Memory B cell (primary cell): ENCODE data around the gene GRM8.

Source experiments
- ATAC-seq: fragments of 150-1000 bp; cut with Tn5 transposase; 2 replicates; pipeline ENCODE4 v1.10.0; 2021; ENCODE audit warnings: low read depth, mild to moderate bottlenecking, moderate library complexity
- DNase-seq, 2 donors: peaks; one replicate each; pipeline ENCODE4 v3.0.0; 2022; ENCODE audit warnings: low spot score in 2 of 2
- H3K27ac Mint-ChIP-seq: one replicate; pipeline ENCODE4 v1.8.0; 2022; ENCODE audit warnings: mild to moderate bottlenecking, moderate library complexity, mixed read lengths
- H3K27me3 Mint-ChIP-seq: one replicate; pipeline ENCODE4 v1.8.0; 2022; ENCODE audit warnings: mixed read lengths
- H3K36me3 Mint-ChIP-seq: one replicate; pipeline ENCODE4 v1.8.0; 2022; ENCODE audit warnings: mild to moderate bottlenecking, mixed read lengths
- H3K4me1 Mint-ChIP-seq: one replicate; pipeline ENCODE4 v1.8.0; 2022; ENCODE audit warnings: mixed read lengths
- H3K4me3 Mint-ChIP-seq: one replicate; pipeline ENCODE4 v1.8.0; 2022; ENCODE audit warnings: mild to moderate bottlenecking, moderate library complexity, mixed read lengths
- H3K9me3 Mint-ChIP-seq: one replicate; pipeline ENCODE4 v1.8.0; 2022; ENCODE audit warnings: mixed read lengths

The GRM8 gene

DNA sequence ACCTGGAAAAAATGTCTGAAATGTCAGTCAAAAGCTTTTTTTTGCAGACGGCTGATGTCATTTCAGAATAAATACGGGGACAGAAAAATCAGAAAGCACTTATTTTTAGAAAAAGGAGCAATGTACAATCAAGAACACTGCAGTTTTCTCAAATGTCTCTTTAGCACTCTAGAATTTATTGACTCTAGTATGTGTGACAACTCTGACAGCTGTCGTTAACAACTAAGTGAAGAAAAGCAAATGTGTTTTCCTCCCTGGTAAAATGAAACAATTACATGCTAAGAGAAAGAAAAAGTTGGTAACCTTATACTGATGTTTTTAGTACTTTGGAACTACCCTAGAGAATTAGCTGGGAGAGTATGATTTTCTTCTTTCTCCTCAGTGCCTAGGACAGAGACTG, 497.4 kb downstream of the GRM8 start:
- Mint-ChIP-seq H3K27ac (no peak overlapping the region), H3K36me3 (no peaks in the 10 kb centered on the region), H3K27me3 (peaks cover 2% of the 10 kb centered on the region), H3K4me3 (no peak overlapping the region), H3K9me3 (no peaks in the 10 kb centered on the region), H3K4me1 (no peaks in the 10 kb centered on the region)
- DNase-seq (no peak), ATAC-seq (no peak)

- H3K9me3 Mint-ChIP-seq = no peaks in the 10 kb centered on the region
- H3K36me3 Mint-ChIP-seq = no peaks in the 10 kb centered on the region
- ATAC-seq (no peak), DNase-seq (no peak)
- H3K27me3 Mint-ChIP-seq = peaks cover 2% of the 10 kb centered on the region
- H3K27ac Mint-ChIP-seq = no peak overlapping the region
- no peaks in the 10 kb centered on the region for H3K4me1 Mint-ChIP-seq
- no peak overlapping the region for H3K4me3 Mint-ChIP-seq
These were observed 502.4 kb downstream of the GRM8 start for GRCh38 chr7:126750207-126750911.

DNA sequence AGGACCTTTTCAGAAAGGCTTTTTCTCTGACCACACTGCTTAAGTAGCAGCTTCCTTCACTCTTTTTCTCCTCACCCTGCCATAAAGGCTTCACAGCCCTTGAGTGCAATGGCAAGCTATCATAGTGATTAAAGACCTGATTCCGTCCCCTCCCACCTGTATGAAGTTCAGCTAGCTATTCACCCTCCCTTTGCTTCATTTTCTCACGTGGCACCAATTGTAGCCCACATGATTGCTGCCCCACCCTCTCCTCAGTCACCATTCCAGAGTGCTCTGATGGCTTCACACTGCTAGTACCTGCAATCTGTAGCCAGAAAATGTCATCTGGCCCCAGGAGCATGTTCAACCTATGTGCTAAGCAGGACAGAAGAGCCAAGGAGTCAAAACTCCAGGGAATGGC, 523.8 kb downstream of the GRM8 start:
- DNase-seq (no peak), ATAC-seq (no peak)
- Mint-ChIP-seq H3K36me3 (no peaks in the 10 kb centered on the region), H3K27me3 (no peaks in the 10 kb centered on the region), H3K9me3 (peaks cover 2% of the 10 kb centered on the region), H3K4me1 (no peaks in the 10 kb centered on the region), H3K4me3 (no peak overlapping the region), H3K27ac (no peak overlapping the region)

DNA sequence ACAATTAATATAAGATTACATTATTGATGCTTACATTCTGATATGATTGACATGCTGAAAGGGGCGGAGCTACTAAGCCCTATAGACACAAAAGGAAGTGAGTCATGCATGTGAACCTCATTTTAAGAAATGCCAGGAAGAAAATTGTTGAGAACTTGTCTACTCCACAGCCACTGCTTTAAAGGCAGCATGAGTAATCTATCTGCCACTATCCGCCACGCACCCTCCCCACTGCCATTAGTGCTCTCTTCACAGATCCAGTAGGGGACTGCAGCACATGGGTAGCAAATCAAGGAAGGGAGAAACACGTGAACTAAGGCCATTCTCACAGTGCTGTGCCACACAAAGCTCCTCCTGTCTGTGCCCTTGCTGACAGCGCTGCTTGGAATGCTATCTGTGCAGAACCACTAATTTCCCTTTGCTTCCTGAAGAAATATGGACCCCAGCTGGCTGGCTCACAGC, 524.8 kb downstream of the GRM8 start:
- H3K4me3 Mint-ChIP-seq = no peak overlapping the region
- H3K27ac Mint-ChIP-seq = no peak overlapping the region
- H3K27me3 Mint-ChIP-seq = no peaks in the 10 kb centered on the region
- no peaks in the 10 kb centered on the region for H3K36me3 Mint-ChIP-seq
- ATAC-seq (no peak), DNase-seq (no peak)
- peaks cover 2% of the 10 kb centered on the region for H3K9me3 Mint-ChIP-seq
- H3K4me1 Mint-ChIP-seq = no peaks in the 10 kb centered on the region

- Mint-ChIP-seq H3K36me3 (no peaks in the 10 kb centered on the region), H3K27ac (no peak overlapping the region), H3K27me3 (peaks cover 2% of the 10 kb centered on the region), H3K4me1 (no peaks in the 10 kb centered on the region), H3K9me3 (peaks cover 2% of the 10 kb centered on the region), H3K4me3 (no peak overlapping the region)
- DNase-seq = no peak
- no peak for ATAC-seq
These were observed 528.7 kb downstream of the GRM8 start for GRCh38 chr7:126723966-126724544.

DNA sequence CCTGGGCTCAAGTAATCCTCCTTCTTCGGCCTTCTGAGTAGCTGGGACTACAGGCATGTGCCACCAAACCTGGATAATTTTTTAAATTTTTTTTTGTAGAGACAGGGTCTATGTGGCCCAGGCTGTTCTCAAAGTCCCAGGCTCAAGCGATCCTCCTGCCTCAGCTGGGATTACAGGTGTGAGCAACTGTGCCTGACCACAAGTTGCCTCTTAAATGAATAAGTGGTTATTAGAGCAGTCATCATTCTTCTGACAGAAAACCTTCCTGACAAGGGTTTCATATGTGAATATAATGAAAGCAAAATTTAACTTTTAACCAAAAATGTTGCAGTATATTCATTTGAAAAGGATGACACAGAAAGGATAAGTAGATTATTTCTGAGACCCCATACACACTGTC, 532.5 kb downstream of the GRM8 start:
- H3K4me3 Mint-ChIP-seq = no peak overlapping the region
- DNase-seq = no peak
- ATAC-seq = no peak
- H3K9me3 Mint-ChIP-seq = peaks cover 1% of the 10 kb centered on the region
- no peak overlapping the region for H3K27ac Mint-ChIP-seq
- H3K4me1 Mint-ChIP-seq = no peaks in the 10 kb centered on the region
- peaks cover 3% of the 10 kb centered on the region for H3K27me3 Mint-ChIP-seq
- H3K36me3 Mint-ChIP-seq = no peaks in the 10 kb centered on the region

DNA sequence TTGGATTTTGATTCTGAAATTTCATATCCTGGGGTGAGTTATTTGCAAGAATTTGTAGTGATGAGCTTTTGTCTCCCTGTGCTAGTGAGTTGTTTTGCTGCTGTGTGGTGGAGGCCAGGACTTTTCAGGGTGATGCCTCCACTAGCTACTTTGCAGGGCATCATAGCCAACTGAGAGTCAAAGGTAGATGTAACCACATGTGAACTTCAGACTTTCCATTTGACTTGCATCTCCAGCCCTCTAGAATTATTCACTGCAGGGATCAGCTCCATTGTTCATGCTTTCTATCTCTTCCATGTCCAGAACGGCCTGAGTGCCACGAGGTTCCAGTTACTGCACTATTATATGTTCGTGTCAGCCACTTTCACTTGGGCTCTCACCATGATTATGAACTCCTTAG, 534.3 kb downstream of the GRM8 start:
- Mint-ChIP-seq H3K9me3 (peaks cover 1% of the 10 kb centered on the region), H3K36me3 (no peaks in the 10 kb centered on the region), H3K4me3 (no peak overlapping the region), H3K4me1 (no peaks in the 10 kb centered on the region), H3K27me3 (peaks cover 3% of the 10 kb centered on the region), H3K27ac (no peak overlapping the region)
- DNase-seq (no peak), ATAC-seq (no peak)

DNA sequence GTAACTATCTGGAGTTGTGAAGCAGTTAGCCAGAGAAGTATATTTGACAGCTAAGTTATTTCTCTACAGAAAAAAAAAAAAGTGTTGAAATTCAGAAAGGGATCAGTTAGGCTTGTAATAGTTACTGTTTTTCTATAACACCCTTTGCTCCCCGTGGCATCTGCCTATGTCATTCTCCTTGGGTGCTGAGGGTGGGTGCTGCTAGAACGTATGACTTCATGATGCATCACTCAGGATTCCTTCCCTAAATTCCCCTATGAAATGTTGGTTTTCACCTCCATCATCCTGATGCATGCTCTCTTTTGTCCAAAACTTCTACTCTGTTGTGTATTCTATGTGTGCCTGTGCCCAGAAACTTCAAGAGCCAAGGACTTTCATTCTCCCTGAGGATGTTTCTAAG, 536.4 kb downstream of the GRM8 start:
- ATAC-seq (no peak), DNase-seq (no peak)
- Mint-ChIP-seq H3K4me1 (no peaks in the 10 kb centered on the region), H3K27me3 (peaks cover 2% of the 10 kb centered on the region), H3K4me3 (no peak overlapping the region), H3K36me3 (no peaks in the 10 kb centered on the region), H3K27ac (no peak overlapping the region), H3K9me3 (peaks cover 7% of the 10 kb centered on the region)

DNA sequence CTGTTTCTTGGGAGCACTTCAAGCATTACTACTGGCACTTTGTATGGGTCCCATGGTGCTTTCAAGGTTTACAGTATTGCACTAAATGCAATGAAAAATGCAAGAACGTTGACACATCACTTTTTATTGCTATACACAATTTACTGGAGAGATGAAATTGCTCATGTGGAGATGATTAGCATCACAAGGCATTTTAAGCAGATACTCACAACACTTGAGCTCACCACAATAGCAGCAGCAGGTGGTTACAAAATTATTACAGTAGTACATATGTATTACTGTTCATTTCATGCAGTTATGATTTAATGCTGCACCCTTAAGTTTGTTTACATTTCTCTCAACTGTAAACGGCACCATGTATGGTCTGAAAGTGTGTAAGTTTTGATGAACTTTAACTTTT, 537.7 kb downstream of the GRM8 start:
- peaks cover 2% of the 10 kb centered on the region for H3K27me3 Mint-ChIP-seq
- no peak overlapping the region for H3K27ac Mint-ChIP-seq
- ATAC-seq (no peak), DNase-seq (no peak)
- H3K9me3 Mint-ChIP-seq = peaks cover 7% of the 10 kb centered on the region
- no peaks in the 10 kb centered on the region for H3K4me1 Mint-ChIP-seq
- no peak overlapping the region for H3K4me3 Mint-ChIP-seq
- H3K36me3 Mint-ChIP-seq = no peaks in the 10 kb centered on the region

- DNase-seq (no peak), ATAC-seq (no peak)
- peaks cover 4% of the 10 kb centered on the region for H3K4me1 Mint-ChIP-seq
These were observed 550.3 kb downstream of the GRM8 start for GRCh38 chr7:126702242-126703016.

DNA sequence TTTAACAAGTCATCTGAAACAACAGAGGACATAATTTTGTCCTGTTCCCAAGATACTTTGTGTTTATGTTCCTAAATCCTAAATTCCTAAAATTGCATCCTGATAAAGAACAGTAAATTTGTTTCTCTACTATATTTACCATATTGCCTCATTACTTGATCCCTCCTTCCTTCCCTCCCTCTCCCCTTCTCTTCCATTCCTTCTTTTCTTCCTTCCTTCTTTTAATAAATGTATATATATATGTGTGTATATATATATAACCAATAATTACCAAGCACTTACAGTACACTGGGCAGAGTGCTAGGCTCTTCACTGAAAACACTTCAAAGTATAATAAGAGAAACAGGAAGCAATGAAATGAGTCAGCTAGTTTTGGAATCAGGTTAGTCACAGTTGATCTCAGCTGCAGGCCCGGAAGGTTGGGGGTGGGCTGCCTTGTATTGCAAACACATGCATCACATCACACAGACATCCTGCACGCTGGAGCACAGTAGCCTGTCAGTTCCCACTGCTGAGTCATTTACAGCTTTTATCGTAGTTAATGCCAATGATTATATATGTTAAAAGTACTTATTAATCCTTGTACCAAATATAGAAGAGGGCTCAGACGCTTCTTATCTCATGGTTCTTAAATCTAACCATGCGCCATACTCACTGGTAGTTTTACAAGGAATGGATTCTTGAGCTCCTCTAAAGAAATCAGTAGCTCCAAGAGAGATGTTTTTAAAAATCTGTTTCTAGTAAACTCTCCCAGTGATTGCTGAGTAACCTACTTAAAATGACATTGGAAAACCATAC, 551.7 kb downstream of the GRM8 start:
- Mint-ChIP-seq H3K4me1 (peaks cover 10% of the 10 kb centered on the region), H3K36me3 (no peaks in the 10 kb centered on the region), H3K9me3 (peaks cover 4% of the 10 kb centered on the region), H3K4me3 (no peak overlapping the region), H3K27me3 (no peaks in the 10 kb centered on the region), H3K27ac (no peak overlapping the region)
- DNase-seq = peak in 1 of 2 donors; percentile 11
- peak; percentile 85 for ATAC-seq

More at GRCh38 chr7:126702242-126703016, 550.3 kb downstream of the GRM8 start:
- Mint-ChIP-seq H3K9me3 (peaks cover 4% of the 10 kb centered on the region), H3K36me3 (no peaks in the 10 kb centered on the region), H3K27ac (no peak overlapping the region), H3K27me3 (no peaks in the 10 kb centered on the region), H3K4me3 (no peak overlapping the region)

- Mint-ChIP-seq H3K9me3 (peaks cover 1% of the 10 kb centered on the region), H3K4me3 (no peak overlapping the region), H3K27me3 (no peaks in the 10 kb centered on the region), H3K36me3 (no peaks in the 10 kb centered on the region), H3K4me1 (peaks cover 10% of the 10 kb centered on the region), H3K27ac (no peak overlapping the region)
- no peak for DNase-seq
- ATAC-seq = no peak
These were observed 553.0 kb downstream of the GRM8 start for GRCh38 chr7:126699707-126700106.

- peaks cover 10% of the 10 kb centered on the region for H3K4me1 Mint-ChIP-seq
- H3K27me3 Mint-ChIP-seq = no peaks in the 10 kb centered on the region
- no peak overlapping the region for H3K27ac Mint-ChIP-seq
- H3K4me3 Mint-ChIP-seq = no peak overlapping the region
- no peaks in the 10 kb centered on the region for H3K9me3 Mint-ChIP-seq
- ATAC-seq (no peak), DNase-seq (no peak)
- H3K36me3 Mint-ChIP-seq = no peaks in the 10 kb centered on the region
These were observed 553.8 kb downstream of the GRM8 start for GRCh38 chr7:126698909-126699308.

- ATAC-seq (no peak), DNase-seq (no peak)
- Mint-ChIP-seq H3K27ac (no peak overlapping the region), H3K4me1 (peaks cover 10% of the 10 kb centered on the region), H3K9me3 (no peaks in the 10 kb centered on the region), H3K27me3 (no peaks in the 10 kb centered on the region), H3K4me3 (no peak overlapping the region), H3K36me3 (no peaks in the 10 kb centered on the region)
These were observed 554.3 kb downstream of the GRM8 start for GRCh38 chr7:126698446-126698845.
